Muscle of leg (tissue), 11 donors: ENCODE results near the gene CNTN5. TPM values are rescaled to one million over a fixed set of nuclear protein-coding genes. Genes with fewer than 3 reads are reported as not detected.

Experiments used
- DNase-seq: peaks from one replicate; pipeline ENCODE4 v3.0.0; 2013
- H3K27ac ChIP-seq: one replicate; pipeline ENCODE4 v1.5.1; 2013; ENCODE audit warnings: mild to moderate bottlenecking, low read length, control low read depth
- H3K27me3 ChIP-seq: one replicate; pipeline ENCODE4 v1.6.1; 2013; ENCODE audit warnings: low read length; ENCODE audit not compliant: control insufficient read depth, insufficient read depth
- H3K36me3 ChIP-seq: one replicate; pipeline ENCODE4 v1.6.1; 2013; ENCODE audit warnings: low read length; ENCODE audit not compliant: control insufficient read depth, insufficient read depth
- H3K4me1 ChIP-seq: one replicate; pipeline ENCODE4 v1.6.1; 2013; ENCODE audit warnings: low read length; ENCODE audit not compliant: control insufficient read depth, insufficient read depth
- H3K4me3 ChIP-seq: one replicate; pipeline ENCODE4 v1.5.1; 2013; ENCODE audit warnings: low read length, control low read depth
- H3K9me3 ChIP-seq: replicated peaks from 2 replicates; pipeline ENCODE4 v1.6.1; 2013; ENCODE audit warnings: low read depth, low read length; ENCODE audit not compliant: control insufficient read depth
- WGBS: methylation state at CpG from one replicate; pipeline ENCODE4 v1.1.5; 2013; ENCODE audit warnings: missing lambda C conversion rate; ENCODE audit not compliant: insufficient coverage; 5-methylcytosine and 5-hydroxymethylcytosine counted together
- polyA plus RNA-seq, 8 donors: library from polyadenylated mRNA; unstranded; fragments of 120-200 nt; gene quantifications; one replicate each; pipeline versions ENCODE4 v1.2.1 to v1.2.3, GENCODE V29; 2013; ENCODE audit warnings: inconsistent platforms in 1 of 8, low replicate concordance in 1 of 8; ENCODE audit not compliant: insufficient read length in 8 of 8, insufficient read depth in 1 of 8
- total RNA-seq: library from RNA; stranded (reverse); fragments of 120-200 nt; gene quantifications from one replicate; pipeline ENCODE4 v1.2.4, GENCODE V29; 2013

Gene CNTN5
- total and polyA plus RNA-seq, 9 donors, result 3.2 to 9.9 (median 5.7) TPM

GRCh38 chr11:99531468-99531867 is 510.7 kb downstream of the CNTN5 start:
- 96% methylated on average over 13 of the region's 13 CpGs for WGBS
- no peak for DNase-seq
- Histone ChIP-seq H3K27ac (no peak overlapping the region), H3K36me3 (no peaks in the 10 kb centered on the region), H3K9me3 (no peaks in the 10 kb centered on the region), H3K4me1 (no peaks in the 10 kb centered on the region), H3K4me3 (no peak overlapping the region), H3K27me3 (no peaks in the 10 kb centered on the region)

GRCh38 chr11:99534812-99535211 is 514.1 kb downstream of the CNTN5 start:
- WGBS, result no CpG with 5 or more reads among the region's 1 CpG
- Histone ChIP-seq H3K9me3 (no peaks in the 10 kb centered on the region), H3K27ac (no peak overlapping the region), H3K4me3 (no peak overlapping the region), H3K27me3 (no peaks in the 10 kb centered on the region), H3K4me1 (no peaks in the 10 kb centered on the region), H3K36me3 (no peaks in the 10 kb centered on the region)
- no peak for DNase-seq

GRCh38 chr11:99535406-99535805 is 514.7 kb downstream of the CNTN5 start:
- no CpG with 5 or more reads among the region's 1 CpG for WGBS
- no peak overlapping the region for H3K27ac ChIP-seq
- no peak for DNase-seq
- no peaks in the 10 kb centered on the region for H3K27me3 ChIP-seq
- H3K36me3 ChIP-seq, result no peaks in the 10 kb centered on the region
- no peaks in the 10 kb centered on the region for H3K9me3 ChIP-seq
- H3K4me1 ChIP-seq, result no peaks in the 10 kb centered on the region
- H3K4me3 ChIP-seq, result no peak overlapping the region

- Histone ChIP-seq H3K9me3 (no peaks in the 10 kb centered on the region), H3K27ac (no peak overlapping the region), H3K27me3 (no peaks in the 10 kb centered on the region), H3K36me3 (no peaks in the 10 kb centered on the region), H3K4me3 (no peak overlapping the region), H3K4me1 (no peaks in the 10 kb centered on the region)
- no CpG with 5 or more reads among the region's 2 CpGs for WGBS
- DNase-seq, result no peak
These were observed 515.1 kb downstream of the CNTN5 start for GRCh38 chr11:99535819-99536218.

GRCh38 chr11:99537681-99538080 is 516.9 kb downstream of the CNTN5 start:
- 93% methylated on average over 2 of the region's 2 CpGs for WGBS
- H3K36me3 ChIP-seq, result no peaks in the 10 kb centered on the region
- no peaks in the 10 kb centered on the region for H3K27me3 ChIP-seq
- H3K4me3 ChIP-seq, result no peak overlapping the region
- no peaks in the 10 kb centered on the region for H3K9me3 ChIP-seq
- no peak overlapping the region for H3K27ac ChIP-seq
- no peaks in the 10 kb centered on the region for H3K4me1 ChIP-seq
- DNase-seq, result no peak

GRCh38 chr11:99545616-99546015 is 524.9 kb downstream of the CNTN5 start:
- no peak overlapping the region for H3K4me3 ChIP-seq
- H3K9me3 ChIP-seq, result no peaks in the 10 kb centered on the region
- 86% methylated on average over 2 of the region's 4 CpGs for whole genome bisulfite sequencing
- no peaks in the 10 kb centered on the region for H3K36me3 ChIP-seq
- no peaks in the 10 kb centered on the region for H3K4me1 ChIP-seq
- H3K27ac ChIP-seq, result no peak overlapping the region
- peak; percentile 7 for DNase-seq
- no peaks in the 10 kb centered on the region for H3K27me3 ChIP-seq

- no peaks in the 10 kb centered on the region for H3K36me3 ChIP-seq
- H3K4me3 ChIP-seq, result no peak overlapping the region
- no peaks in the 10 kb centered on the region for H3K9me3 ChIP-seq
- no peaks in the 10 kb centered on the region for H3K27me3 ChIP-seq
- no peak overlapping the region for H3K27ac ChIP-seq
- no peaks in the 10 kb centered on the region for H3K4me1 ChIP-seq
- WGBS, result no CpG with 5 or more reads among the region's 3 CpGs
- DNase-seq, result no peak
These were observed 527.5 kb downstream of the CNTN5 start for GRCh38 chr11:99548264-99548663.

- H3K36me3 ChIP-seq, result no peaks in the 10 kb centered on the region
- no peaks in the 10 kb centered on the region for H3K4me1 ChIP-seq
- no peaks in the 10 kb centered on the region for H3K27me3 ChIP-seq
- no peak for DNase-seq
- no CpG with 5 or more reads among the region's 1 CpG for WGBS
- no peak overlapping the region for H3K4me3 ChIP-seq
- H3K9me3 ChIP-seq, result no peaks in the 10 kb centered on the region
- no peak overlapping the region for H3K27ac ChIP-seq
These were observed 533.6 kb downstream of the CNTN5 start for GRCh38 chr11:99554232-99554903.

GRCh38 chr11:99555486-99555885 is 534.7 kb downstream of the CNTN5 start:
- no CpG with 5 or more reads among the region's 2 CpGs for WGBS
- H3K27me3 ChIP-seq, result no peaks in the 10 kb centered on the region
- H3K9me3 ChIP-seq, result no peaks in the 10 kb centered on the region
- H3K4me3 ChIP-seq, result no peak overlapping the region
- no peaks in the 10 kb centered on the region for H3K4me1 ChIP-seq
- no peaks in the 10 kb centered on the region for H3K36me3 ChIP-seq
- DNase-seq, result no peak
- no peak overlapping the region for H3K27ac ChIP-seq

GRCh38 chr11:99565333-99565732 is 544.6 kb downstream of the CNTN5 start:
- H3K4me1 ChIP-seq, result no peaks in the 10 kb centered on the region
- no peaks in the 10 kb centered on the region for H3K9me3 ChIP-seq
- H3K36me3 ChIP-seq, result no peaks in the 10 kb centered on the region
- no peak overlapping the region for H3K4me3 ChIP-seq
- H3K27ac ChIP-seq, result no peak overlapping the region
- no peak for DNase-seq
- H3K27me3 ChIP-seq, result no peaks in the 10 kb centered on the region
- no CpG with 5 or more reads among the region's 1 CpG for WGBS
